Left renal pelvis (tissue), 4 donors: ENCODE results near the gene LNX2. TPM values are rescaled to one million over a fixed set of nuclear protein-coding genes. Genes with fewer than 3 reads are reported as not detected.

Source experiments
- DNase-seq, 4 donors: peaks; one replicate each; pipeline ENCODE4 v3.0.0-alpha.2; 2013; ENCODE audit warnings: low read depth in 4 of 4, low spot score in 3 of 4
- polyA plus RNA-seq, 4 donors: library from polyadenylated mRNA; unstranded; fragments of 120-200 nt; gene quantifications; one replicate each; pipeline ENCODE4 v1.2.1, GENCODE V29; 2013; ENCODE audit not compliant: insufficient read length in 4 of 4

The LNX2 gene
- polyA plus RNA-seq, 4 donors: 6.7 to 14.6 (median 12.8) TPM

- DNase-seq: no peak
Observed at GRCh38 chr13:27570906-27571305, 49.4 kb downstream of the LNX2 start.

GRCh38 chr13:27569405-27569804, 50.9 kb downstream of the LNX2 start:
- DNase-seq: no peak

GRCh38 chr13:27565818-27566217, 54.5 kb downstream of the LNX2 start:
- DNase-seq: no peak

GRCh38 chr13:27562457-27562856, 57.9 kb downstream of the LNX2 start:
- DNase-seq: no peak

- DNase-seq: no peak
Observed at GRCh38 chr13:27559719-27560118, 60.6 kb downstream of the LNX2 start.

- no peak for DNase-seq
Observed at GRCh38 chr13:27556109-27556508, 64.2 kb downstream of the LNX2 start.

GRCh38 chr13:27551562-27551961, 68.8 kb downstream of the LNX2 start:
- DNase-seq: no peak

- DNase-seq: no peak
Observed at GRCh38 chr13:27549406-27549981, 70.8 kb downstream of the LNX2 start.

GRCh38 chr13:27542220-27542619, 78.1 kb downstream of the LNX2 start:
- no peak for DNase-seq

- DNase-seq: no peak
Observed at GRCh38 chr13:27541386-27541785, 78.9 kb downstream of the LNX2 start.

GRCh38 chr13:27536361-27537101, 83.8 kb downstream of the LNX2 start:
- DNase-seq: no peak

- no peak for DNase-seq
Observed at GRCh38 chr13:27535546-27535945, 84.8 kb downstream of the LNX2 start.

GRCh38 chr13:27534981-27535380, 85.3 kb downstream of the LNX2 start:
- DNase-seq: no peak

- DNase-seq: no peak
Observed at GRCh38 chr13:27534108-27534980, 86.0 kb downstream of the LNX2 start.

- DNase-seq: peak; percentile 39 to 63 (median 58)
Observed at GRCh38 chr13:27533155-27533643, 87.1 kb downstream of the LNX2 start.

GRCh38 chr13:27528908-27529307, 91.4 kb downstream of the LNX2 start:
- DNase-seq: no peak

GRCh38 chr13:27526516-27526915, 93.8 kb downstream of the LNX2 start:
- DNase-seq: no peak

- DNase-seq: no peak
Observed at GRCh38 chr13:27524981-27525975, 95.1 kb downstream of the LNX2 start.

GRCh38 chr13:27523346-27524073, 96.8 kb downstream of the LNX2 start:
- no peak for DNase-seq
